Measurements from ENCODE around the gene BRCA2.

BRCA2 gene

DNA sequence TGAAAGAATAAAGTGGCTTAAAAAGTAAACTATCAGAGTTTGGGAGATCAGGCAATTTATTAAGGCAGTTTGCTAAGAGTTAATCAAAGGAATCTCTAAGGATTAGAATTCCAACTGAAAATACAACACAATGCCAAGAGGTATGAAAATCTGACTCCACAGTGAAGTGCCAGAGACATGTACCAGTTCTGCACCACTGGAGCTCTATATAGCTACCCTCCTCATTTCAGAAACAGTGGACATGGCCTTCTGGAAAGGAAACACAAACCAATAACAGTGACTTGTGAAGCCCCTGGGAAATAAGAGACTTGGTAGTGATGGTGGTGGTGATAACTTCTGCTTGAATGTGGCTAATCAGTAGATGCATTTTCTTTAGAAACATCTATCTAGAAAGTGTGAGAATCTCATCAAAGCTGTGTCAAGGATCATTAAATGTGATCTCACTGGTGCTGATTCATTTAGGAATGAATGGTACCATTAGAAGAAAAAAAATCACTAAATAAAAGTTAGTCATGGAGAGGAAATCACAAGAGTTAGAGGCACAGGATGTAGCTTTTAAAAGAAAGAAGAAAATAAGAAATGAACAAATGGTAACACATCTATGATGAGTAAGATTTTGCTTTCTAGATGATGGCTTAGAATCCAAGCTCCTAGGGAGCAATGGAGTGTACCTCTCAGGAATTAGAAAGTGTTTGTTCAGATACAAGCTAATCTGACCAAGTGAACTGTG, 132.8 kb downstream of the BRCA2 start:
- no peak overlapping the region for H3K9ac ChIP-seq (ENCODE audit: low read length)
- no peaks in the 10 kb centered on the region for H3K27me3 ChIP-seq (ENCODE audit: low read length)
- no peaks in the 10 kb centered on the region for H3K79me2 ChIP-seq (ENCODE audit: insufficient read depth, low read length)
- H4K20me1 ChIP-seq (ENCODE audit: low read depth, low read length), result no peaks in the 10 kb centered on the region
- no peaks in the 10 kb centered on the region for H3K36me3 ChIP-seq (ENCODE audit: low read length)
- no peaks in the 10 kb centered on the region for H3F3A ChIP-seq (ENCODE audit: insufficient read depth)
- TF ChIP-seq, protein P1, sequence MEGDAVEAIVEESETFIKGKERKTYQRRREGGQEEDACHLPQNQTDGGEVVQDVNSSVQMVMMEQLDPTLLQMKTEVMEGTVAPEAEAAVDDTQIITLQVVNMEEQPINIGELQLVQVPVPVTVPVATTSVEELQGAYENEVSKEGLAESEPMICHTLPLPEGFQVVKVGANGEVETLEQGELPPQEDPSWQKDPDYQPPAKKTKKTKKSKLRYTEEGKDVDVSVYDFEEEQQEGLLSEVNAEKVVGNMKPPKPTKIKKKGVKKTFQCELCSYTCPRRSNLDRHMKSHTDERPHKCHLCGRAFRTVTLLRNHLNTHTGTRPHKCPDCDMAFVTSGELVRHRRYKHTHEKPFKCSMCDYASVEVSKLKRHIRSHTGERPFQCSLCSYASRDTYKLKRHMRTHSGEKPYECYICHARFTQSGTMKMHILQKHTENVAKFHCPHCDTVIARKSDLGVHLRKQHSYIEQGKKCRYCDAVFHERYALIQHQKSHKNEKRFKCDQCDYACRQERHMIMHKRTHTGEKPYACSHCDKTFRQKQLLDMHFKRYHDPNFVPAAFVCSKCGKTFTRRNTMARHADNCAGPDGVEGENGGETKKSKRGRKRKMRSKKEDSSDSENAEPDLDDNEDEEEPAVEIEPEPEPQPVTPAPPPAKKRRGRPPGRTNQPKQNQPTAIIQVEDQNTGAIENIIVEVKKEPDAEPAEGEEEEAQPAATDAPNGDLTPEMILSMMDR (IDR thresholded peaks at IDR 0.05; ENCODE audit: insufficient read depth, low read length, poor library complexity, severe bottlenecking), result no peak
- no peak for TF ChIP-seq EZH2phosphoT487 (conservative IDR thresholded peaks at IDR 0.05; ENCODE audit: low read length)
- H3K4me2 ChIP-seq (ENCODE audit: low read depth, low read length, poor library complexity, severe bottlenecking), result no peak overlapping the region
- H3K9me3 ChIP-seq (ENCODE audit: insufficient read depth, low read length), result no peaks in the 10 kb centered on the region
- H2AFZ ChIP-seq (ENCODE audit: low read depth, low read length, severe bottlenecking), result no peak overlapping the region
- no peak overlapping the region for H3K27ac ChIP-seq (ENCODE audit: low read depth, low read length)
- no peak overlapping the region for H3K4me3 ChIP-seq (ENCODE audit: insufficient read depth, low read length, poor library complexity, severe bottlenecking)
- no peaks in the 10 kb centered on the region for H3K9me2 ChIP-seq (replicated peaks; ENCODE audit: insufficient read depth, low read length)

DNA sequence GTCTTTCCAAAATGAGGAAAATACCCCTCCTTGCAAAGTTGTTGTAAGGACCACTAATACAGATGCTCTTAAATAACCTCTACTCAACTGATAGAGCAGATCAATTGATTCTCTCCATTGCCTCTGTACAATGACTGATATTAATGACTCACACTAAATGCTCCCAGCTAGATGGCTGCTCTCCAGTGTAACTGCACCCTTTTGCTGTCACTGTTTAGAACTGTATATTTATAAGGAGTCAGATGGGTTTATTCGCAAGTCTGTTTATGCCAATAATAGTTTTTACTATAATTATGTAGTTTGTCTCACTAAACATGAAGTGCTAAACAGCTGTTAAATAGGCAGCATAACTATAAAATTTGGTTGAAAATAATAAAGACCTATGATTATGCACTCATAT, 133.7 kb downstream of the BRCA2 start:
- Histone ChIP-seq H3K9me2 (replicated peaks; ENCODE audit: insufficient read depth, low read length) (no peaks in the 10 kb centered on the region), H4K20me1 (ENCODE audit: low read depth, low read length) (no peaks in the 10 kb centered on the region), H3F3A (ENCODE audit: insufficient read depth) (no peaks in the 10 kb centered on the region), H3K4me3 (ENCODE audit: insufficient read depth, low read length, poor library complexity, severe bottlenecking) (no peak overlapping the region), H3K79me2 (ENCODE audit: insufficient read depth, low read length) (no peaks in the 10 kb centered on the region), H3K9ac (ENCODE audit: low read length) (no peak overlapping the region), H3K36me3 (ENCODE audit: low read length) (no peaks in the 10 kb centered on the region), H2AFZ (ENCODE audit: low read depth, low read length, severe bottlenecking) (no peak overlapping the region), H3K4me2 (ENCODE audit: low read depth, low read length, poor library complexity, severe bottlenecking) (no peak overlapping the region), H3K9me3 (ENCODE audit: insufficient read depth, low read length) (no peaks in the 10 kb centered on the region), H3K27me3 (ENCODE audit: low read length) (no peaks in the 10 kb centered on the region), H3K27ac (ENCODE audit: low read depth, low read length) (no peak overlapping the region)
- no peak for TF ChIP-seq EZH2phosphoT487 (conservative IDR thresholded peaks at IDR 0.05; ENCODE audit: low read length)

All from SU-DHL-6 (cell line).